HG03045 (cell line): ENCODE measurements around the gene ACAP3.
"Not testable (repeated sequence)": the region's sequence is repeated elsewhere in the genome, so short reads cannot be mapped to it uniquely, and the experiment has no call there.

ENCODE experiments used
- ATAC-seq: cut with Tn5 transposase; IDR thresholded peaks from one replicate; pipeline ENCODE4 v1.9.1; 2021; ENCODE audit warnings: mild to moderate bottlenecking, moderate library complexity; ENCODE audit not compliant: unreplicated experiment

The ACAP3 gene

GRCh38 chr1:1248009-1248913 is 59.5 kb downstream of the ACAP3 start:
- ATAC-seq = not testable (repeated sequence)

- ATAC-seq = no peak
Measured at GRCh38 chr1:1247341-1247913, 60.3 kb downstream of the ACAP3 start.

GRCh38 chr1:1246577-1247340 is 61.0 kb downstream of the ACAP3 start, which contains the start of gene C1QTNF12:
Gene C1QTNF12 (minus strand): TSS chr1:1246722. CDS start chr1:1246690, 32 bp downstream.
- no peak for ATAC-seq

GRCh38 chr1:1245817-1246576 is 61.7 kb downstream of the ACAP3 start:
- no peak for ATAC-seq

- no peak for ATAC-seq
Measured at GRCh38 chr1:1245178-1245816, 62.4 kb downstream of the ACAP3 start.

- ATAC-seq = no peak
Measured at GRCh38 chr1:1244192-1244811, 63.4 kb downstream of the ACAP3 start.

GRCh38 chr1:1243807-1244191 is 63.9 kb downstream of the ACAP3 start:
- no peak for ATAC-seq

- no peak for ATAC-seq
Measured at GRCh38 chr1:1243266-1243660, 64.5 kb downstream of the ACAP3 start.

- no peak for ATAC-seq
Measured at GRCh38 chr1:1242461-1243265, 65.1 kb downstream of the ACAP3 start.
